Caco-2 (cell line): ENCODE measurements around the gene KRTAP21-3. TPM values are rescaled to one million over a fixed set of nuclear protein-coding genes. Genes with fewer than 3 reads are reported as not detected.

Source experiments
- BruUV-seq: library from RNA; stranded (reverse); fragments of 400-500 nt; replicated peaks from 2 replicates; lab custom pipeline; 2021; lab: Mats Ljungman, UMichigan
- CTCF ChIA-PET: fragments of 300-600 bp; sonication (Branson Sonifier 250); formaldehyde crosslinking; loops from one replicate; lab custom pipeline; 2022; ENCODE audit warnings: antibody characterized with exemption; lab: Charles Lee
- POLR2A ChIA-PET: fragments of 300-600 bp; sonication (Branson Sonifier 250); formaldehyde crosslinking; loops from one replicate; lab custom pipeline; 2022; ENCODE audit warnings: antibody characterized with exemption; lab: Charles Lee
- DNase-seq, 2 experiments: peaks; one replicate each; pipeline versions ENCODE4 v3.0.0 to v3.0.0-alpha.2; 2020 to 2022
- H3K27me3 ChIP-seq: replicated peaks from 2 replicates; pipeline ENCODE4 v1.6.0; 2011; ENCODE audit warnings: low read length; ENCODE audit not compliant: control insufficient read depth, insufficient read depth
- H3K36me3 ChIP-seq: 2 replicates; pipeline ENCODE4 v1.5.1; 2011; ENCODE audit warnings: low read length; ENCODE audit not compliant: control insufficient read depth, insufficient read depth
- H3K4me1 ChIP-seq: fragments of 250-450 bp; sonication (Bioruptor Pico); 2 replicates; pipeline ENCODE4 v1.5.1; 2020; ENCODE audit warnings: mild to moderate bottlenecking
- H3K4me3 ChIP-seq: 2 replicates; pipeline ENCODE4 v1.5.1; 2011; ENCODE audit warnings: low read depth, mild to moderate bottlenecking, control low read depth, low read length
- H3K9me3 ChIP-seq: fragments of 250-450 bp; sonication (Bioruptor Pico); 2 replicates; pipeline ENCODE4 v1.5.1; 2020; ENCODE audit warnings: mild to moderate bottlenecking, moderate library complexity
- H3K27ac Mint-ChIP-seq: one replicate; pipeline ENCODE4 v1.8.0; 2022; ENCODE audit warnings: mixed read lengths; ENCODE audit not compliant: unreplicated experiment
- H3K27me3 Mint-ChIP-seq: one replicate; pipeline ENCODE4 v1.8.0; 2022; ENCODE audit warnings: mixed read lengths; ENCODE audit not compliant: insufficient read depth, unreplicated experiment
- H3K36me3 Mint-ChIP-seq: one replicate; pipeline ENCODE4 v1.8.0; 2022; ENCODE audit warnings: mild to moderate bottlenecking, mixed read lengths; ENCODE audit not compliant: insufficient read depth, unreplicated experiment
- H3K4me1 Mint-ChIP-seq: one replicate; pipeline ENCODE4 v1.8.0; 2022; ENCODE audit warnings: low read depth, mixed read lengths; ENCODE audit not compliant: unreplicated experiment
- H3K4me3 Mint-ChIP-seq: one replicate; pipeline ENCODE4 v1.8.0; 2022; ENCODE audit warnings: mild to moderate bottlenecking, moderate library complexity, mixed read lengths; ENCODE audit not compliant: unreplicated experiment
- H3K9me3 Mint-ChIP-seq: one replicate; pipeline ENCODE4 v1.8.0; 2022; ENCODE audit warnings: mixed read lengths; ENCODE audit not compliant: unreplicated experiment
- intact Hi-C: fragments of 100-400 bp; cut with micrococcal nuclease; formaldehyde crosslinking; loops from one replicate; pipeline ENCODE4 v1.10.0; 2022; ENCODE audit not compliant: unreplicated experiment
- total RNA-seq: library from RNA; stranded (reverse); gene quantifications from 2 replicates; pipeline ENCODE4 v1.2.3, GENCODE V29; 2022
- TF ChIP-seq, protein P1 (sequence below), 2 experiments: fragments of 200-600 bp in 1 of 2; IDR thresholded peaks; 1 replicate in 1 of 2; 2 replicates in 1 of 2; pipeline versions ENCODE4 v1.5.1 to v1.8.0; 2011 to 2022; ENCODE audit warnings: antibody characterized with exemption in 1 of 2, control low read depth in 1 of 2, inconsistent platforms in 1 of 2, low read depth in 1 of 2, low read length in 1 of 2, mild to moderate bottlenecking in 1 of 2, moderate library complexity in 1 of 2; ENCODE audit not compliant: insufficient read depth in 1 of 2, severe bottlenecking in 1 of 2, unreplicated experiment in 1 of 2

KRTAP21-3 gene
- total RNA-seq, 1 experiment from 2014 or later = not detected

DNA sequence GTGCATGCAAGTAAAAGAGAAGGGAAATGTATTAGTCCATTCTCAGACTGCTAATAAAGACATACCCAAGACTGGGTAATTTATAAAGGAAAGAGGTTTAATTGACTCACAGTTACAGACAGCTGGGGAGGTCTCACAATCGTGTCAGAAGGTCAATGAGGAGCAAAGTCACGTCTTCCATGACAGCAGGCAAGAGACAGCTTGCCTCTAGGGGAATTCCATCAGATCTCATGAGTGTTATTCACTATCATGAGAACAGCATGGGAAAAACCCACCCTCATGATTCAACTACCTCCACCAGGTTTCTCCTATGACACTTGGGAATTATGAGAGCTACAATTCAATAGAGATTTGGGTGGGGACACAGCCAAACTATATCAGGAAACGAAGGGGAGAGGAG is 8.1 kb downstream of the KRTAP21-3 start:
- H3K4me3 ChIP-seq = no peak overlapping the region
- H3K27me3 ChIP-seq = no peaks in the 10 kb centered on the region
- H3K4me1 ChIP-seq = no peaks in the 10 kb centered on the region
- ChIA-PET CTCF (no interaction called here), POLR2A (no interaction called here)
- Mint-ChIP-seq H3K4me1 (no peaks in the 10 kb centered on the region), H3K27me3 (no peaks in the 10 kb centered on the region), H3K9me3 (peaks cover 9% of the 10 kb centered on the region), H3K36me3 (no peaks in the 10 kb centered on the region), H3K4me3 (no peak overlapping the region), H3K27ac (no peak overlapping the region)
- H3K9me3 ChIP-seq = no peaks in the 10 kb centered on the region
- BruUV-seq = no TSS peak
- TF ChIP-seq, protein P1, sequence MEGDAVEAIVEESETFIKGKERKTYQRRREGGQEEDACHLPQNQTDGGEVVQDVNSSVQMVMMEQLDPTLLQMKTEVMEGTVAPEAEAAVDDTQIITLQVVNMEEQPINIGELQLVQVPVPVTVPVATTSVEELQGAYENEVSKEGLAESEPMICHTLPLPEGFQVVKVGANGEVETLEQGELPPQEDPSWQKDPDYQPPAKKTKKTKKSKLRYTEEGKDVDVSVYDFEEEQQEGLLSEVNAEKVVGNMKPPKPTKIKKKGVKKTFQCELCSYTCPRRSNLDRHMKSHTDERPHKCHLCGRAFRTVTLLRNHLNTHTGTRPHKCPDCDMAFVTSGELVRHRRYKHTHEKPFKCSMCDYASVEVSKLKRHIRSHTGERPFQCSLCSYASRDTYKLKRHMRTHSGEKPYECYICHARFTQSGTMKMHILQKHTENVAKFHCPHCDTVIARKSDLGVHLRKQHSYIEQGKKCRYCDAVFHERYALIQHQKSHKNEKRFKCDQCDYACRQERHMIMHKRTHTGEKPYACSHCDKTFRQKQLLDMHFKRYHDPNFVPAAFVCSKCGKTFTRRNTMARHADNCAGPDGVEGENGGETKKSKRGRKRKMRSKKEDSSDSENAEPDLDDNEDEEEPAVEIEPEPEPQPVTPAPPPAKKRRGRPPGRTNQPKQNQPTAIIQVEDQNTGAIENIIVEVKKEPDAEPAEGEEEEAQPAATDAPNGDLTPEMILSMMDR (IDR thresholded peaks at IDR 0.05; ENCODE audit: insufficient read depth in 1 of 2, low read depth in 1 of 2, low read length in 1 of 2, severe bottlenecking in 1 of 2, unreplicated experiment in 1 of 2) = no peak
- intact Hi-C loops = no loop called here
- H3K36me3 ChIP-seq = no peaks in the 10 kb centered on the region
- no peak for DNase-seq

- no peaks in the 10 kb centered on the region for H3K9me3 ChIP-seq
- no peak overlapping the region for H3K4me3 ChIP-seq
- intact Hi-C loops = no loop called here
- Mint-ChIP-seq H3K36me3 (no peaks in the 10 kb centered on the region), H3K27me3 (no peaks in the 10 kb centered on the region), H3K4me1 (no peaks in the 10 kb centered on the region), H3K4me3 (no peak overlapping the region), H3K9me3 (no peaks in the 10 kb centered on the region), H3K27ac (no peak overlapping the region)
- H3K36me3 ChIP-seq = no peaks in the 10 kb centered on the region
- ChIA-PET POLR2A (no interaction called here), CTCF (no interaction called here)
- no peaks in the 10 kb centered on the region for H3K4me1 ChIP-seq
- no peaks in the 10 kb centered on the region for H3K27me3 ChIP-seq
- TF ChIP-seq, protein P1 (IDR thresholded peaks at IDR 0.05; ENCODE audit: insufficient read depth in 1 of 2, low read depth in 1 of 2, low read length in 1 of 2, severe bottlenecking in 1 of 2, unreplicated experiment in 1 of 2) = no peak
- DNase-seq = no peak
- BruUV-seq = no TSS peak
Measured at GRCh38 chr21:30707409-30707808, 11.2 kb downstream of the KRTAP21-3 start.

- no peaks in the 10 kb centered on the region for H3K36me3 ChIP-seq
- DNase-seq = no peak
- H3K4me1 ChIP-seq = no peaks in the 10 kb centered on the region
- no peak overlapping the region for H3K4me3 ChIP-seq
- intact Hi-C loops = no loop called here
- TF ChIP-seq, protein P1 (IDR thresholded peaks at IDR 0.05; ENCODE audit: insufficient read depth in 1 of 2, low read depth in 1 of 2, low read length in 1 of 2, severe bottlenecking in 1 of 2, unreplicated experiment in 1 of 2) = no peak
- no peak overlapping the region for H3K27ac Mint-ChIP-seq
- no peaks in the 10 kb centered on the region for H3K4me1 Mint-ChIP-seq
- ChIA-PET CTCF (no interaction called here), POLR2A (no interaction called here)
- no peaks in the 10 kb centered on the region for H3K9me3 ChIP-seq
- no TSS peak for BruUV-seq
- H3K9me3 Mint-ChIP-seq = peaks cover 20% of the 10 kb centered on the region
- H3K4me3 Mint-ChIP-seq = no peak overlapping the region
- no peaks in the 10 kb centered on the region for H3K27me3 ChIP-seq
- H3K27me3 Mint-ChIP-seq = no peaks in the 10 kb centered on the region
- no peaks in the 10 kb centered on the region for H3K36me3 Mint-ChIP-seq
Measured at GRCh38 chr21:30695956-30696355, 22.6 kb downstream of the KRTAP21-3 start.
